ENCODE results near the gene PILRB.
"Not testable (repeated sequence)": the region's sequence is repeated elsewhere in the genome, so short reads cannot be mapped to it uniquely, and the experiment has no call there.

Gene PILRB

DNA sequence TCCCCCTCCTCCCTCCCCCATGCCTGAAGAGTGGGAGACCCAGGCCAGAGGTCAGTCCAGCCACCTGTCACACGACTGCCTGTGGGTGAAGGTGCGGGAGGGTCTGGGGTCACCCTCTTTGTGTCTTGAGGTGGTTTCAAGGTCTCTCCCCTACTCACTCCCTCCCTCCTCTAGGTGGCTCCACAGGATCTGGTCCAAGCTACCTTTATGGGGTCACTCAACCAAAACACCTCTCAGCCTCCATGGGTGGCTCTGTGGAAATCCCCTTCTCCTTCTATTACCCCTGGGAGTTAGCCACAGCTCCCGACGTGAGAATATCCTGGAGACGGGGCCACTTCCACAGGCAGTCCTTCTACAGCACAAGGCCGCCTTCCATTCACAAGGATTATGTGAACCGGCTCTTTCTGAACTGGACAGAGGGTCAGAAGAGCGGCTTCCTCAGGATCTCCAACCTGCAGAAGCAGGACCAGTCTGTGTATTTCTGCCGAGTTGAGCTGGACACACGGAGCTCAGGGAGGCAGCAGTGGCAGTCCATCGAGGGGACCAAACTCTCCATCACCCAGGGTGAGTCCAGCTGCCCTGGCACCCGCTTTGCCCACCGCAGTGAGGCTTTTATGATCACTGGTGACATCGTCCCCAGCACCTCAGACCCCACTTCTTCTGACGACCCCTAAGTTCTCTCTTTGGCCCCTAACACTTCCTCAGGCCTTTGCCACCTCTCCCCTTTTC, 16.1 kb downstream of the PILRB start:
- FAIRE-seq; DNase-seq (ENCODE audit: low spot score): not testable (repeated sequence)

DNA sequence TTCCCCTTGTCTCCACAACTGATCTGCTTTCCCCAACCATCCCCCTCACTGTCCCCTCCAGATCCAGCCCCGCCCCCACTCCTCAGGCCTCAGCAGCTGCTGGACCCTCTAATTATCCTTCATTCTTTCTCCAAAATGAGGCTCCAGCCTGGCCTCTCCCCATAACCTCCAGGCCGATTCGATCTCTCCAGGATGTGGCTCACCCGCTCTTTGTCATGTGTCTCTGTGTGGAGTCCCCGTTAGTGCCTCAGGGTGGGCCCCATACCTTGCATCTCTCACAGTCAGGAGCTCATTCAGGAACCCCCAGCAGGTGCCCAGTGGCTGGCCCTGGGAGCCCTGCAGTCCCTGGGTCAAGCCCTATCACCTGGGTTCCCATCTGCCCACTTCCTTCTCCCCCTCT, 16.7 kb downstream of the PILRB start:
- FAIRE-seq (no peak), DNase-seq (ENCODE audit: low spot score) (no peak)

DNA sequence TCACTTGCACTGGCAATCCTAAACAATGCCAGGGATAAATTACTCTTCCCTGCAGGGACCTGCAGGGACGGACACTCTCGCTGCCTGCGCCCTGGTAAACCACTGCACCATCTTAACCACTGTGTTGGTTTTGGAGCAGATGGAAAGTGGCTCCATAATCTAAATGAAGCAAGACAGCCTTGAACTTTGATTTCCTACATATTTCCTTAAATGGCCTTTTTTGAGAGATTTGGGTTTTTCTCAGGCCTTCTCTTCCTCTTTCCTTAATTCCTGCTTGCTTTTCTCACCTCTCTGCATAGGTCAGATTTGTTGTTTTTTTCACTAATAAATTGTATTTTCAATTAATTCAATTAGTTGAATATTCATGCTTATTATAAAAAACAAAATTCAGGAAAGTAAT, 18.1 kb downstream of the PILRB start:
- FAIRE-seq = no peak
- no peak for DNase-seq (ENCODE audit: low spot score)

DNA sequence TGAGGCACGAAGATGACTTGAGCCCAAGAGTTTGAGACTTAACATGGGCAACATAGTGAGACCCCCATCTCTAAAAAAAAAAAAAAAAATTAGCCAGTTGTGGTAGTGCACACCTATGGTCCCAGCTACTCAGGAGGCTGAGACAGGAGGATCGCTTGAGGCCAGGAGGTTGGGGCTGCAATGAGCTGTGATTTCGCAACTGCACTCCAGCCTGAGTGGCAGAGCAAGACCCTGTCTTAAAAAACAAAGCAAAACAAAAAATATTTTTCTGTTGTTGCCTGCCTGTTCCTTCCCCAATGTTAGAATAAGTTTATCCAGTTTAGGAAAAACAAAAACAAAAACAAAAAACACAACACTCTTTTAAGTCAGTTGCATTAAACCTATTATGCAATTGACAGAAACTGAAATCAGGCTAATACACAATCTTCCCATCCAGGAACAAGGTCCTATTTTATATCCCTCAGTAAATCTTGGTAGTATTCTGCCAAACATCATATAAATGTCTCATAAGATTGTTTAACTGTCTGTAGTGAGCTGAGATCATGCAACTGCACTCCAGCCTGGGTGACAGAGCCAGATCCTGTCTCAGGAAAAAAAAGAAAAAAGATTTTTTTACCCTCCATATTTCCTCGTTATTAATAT, 20.3 kb downstream of the PILRB start:
- no peak for FAIRE-seq

DNA sequence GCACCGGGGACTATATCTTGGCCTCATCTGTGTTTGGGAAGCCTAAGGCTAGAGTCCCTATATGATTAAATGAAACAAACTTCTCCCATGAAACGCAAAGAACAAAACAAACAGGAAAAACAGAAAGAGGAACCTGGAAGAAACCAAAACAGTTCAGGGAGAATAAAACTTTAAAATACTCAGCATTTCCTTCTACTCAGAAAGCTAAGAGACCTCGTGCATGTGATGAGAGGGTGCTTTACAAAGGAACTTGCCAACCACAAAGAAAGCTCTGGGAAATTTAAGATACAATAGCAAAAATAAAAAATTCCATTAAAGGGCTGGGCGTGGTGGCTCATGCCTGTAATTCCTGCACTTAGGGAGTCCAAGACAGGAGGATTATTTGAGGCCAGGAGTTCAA, 22.3 kb downstream of the PILRB start:
- FAIRE-seq (no peak), DNase-seq (ENCODE audit: low spot score) (no peak)

More for the DNA sequence above, 20.3 kb downstream of the PILRB start:
- no peak for DNase-seq (ENCODE audit: low spot score)

DNA sequence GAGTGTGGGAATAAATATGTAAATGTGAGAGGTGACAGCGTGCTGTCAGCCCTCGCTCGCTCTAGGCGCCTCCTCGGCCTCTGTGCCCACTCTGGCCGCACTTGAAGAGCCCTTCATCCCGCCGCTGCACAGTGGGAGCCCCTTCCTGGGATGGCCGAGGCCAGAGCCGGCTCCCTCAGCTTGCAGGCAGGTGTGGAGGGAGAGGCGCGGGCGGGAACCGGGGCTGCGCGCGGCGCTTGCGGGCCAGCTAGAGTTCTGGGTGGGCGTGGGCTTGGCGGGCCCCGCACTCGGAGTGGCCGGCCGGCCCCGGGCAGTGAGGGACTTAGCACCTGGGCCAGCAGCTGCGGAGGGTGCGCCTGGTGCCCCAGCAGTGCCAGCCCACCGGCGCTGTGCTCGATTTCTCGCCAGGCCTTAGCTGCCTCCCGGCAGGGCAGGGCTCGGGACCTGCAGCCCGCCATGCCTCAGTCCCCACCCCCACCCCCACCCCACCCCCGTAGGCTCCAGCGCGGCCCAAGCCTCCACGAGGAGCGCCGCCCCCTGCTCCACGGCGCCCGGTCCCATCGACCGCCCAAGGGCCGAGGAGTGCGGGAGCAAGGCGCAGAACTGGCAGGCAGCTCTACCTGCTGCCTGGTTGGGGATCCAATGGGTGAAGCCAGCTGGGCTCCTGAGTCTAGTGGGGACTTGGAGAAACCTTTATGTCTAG, 23.8 kb downstream of the PILRB start:
- FAIRE-seq; DNase-seq (ENCODE audit: low spot score): not testable (repeated sequence)

DNA sequence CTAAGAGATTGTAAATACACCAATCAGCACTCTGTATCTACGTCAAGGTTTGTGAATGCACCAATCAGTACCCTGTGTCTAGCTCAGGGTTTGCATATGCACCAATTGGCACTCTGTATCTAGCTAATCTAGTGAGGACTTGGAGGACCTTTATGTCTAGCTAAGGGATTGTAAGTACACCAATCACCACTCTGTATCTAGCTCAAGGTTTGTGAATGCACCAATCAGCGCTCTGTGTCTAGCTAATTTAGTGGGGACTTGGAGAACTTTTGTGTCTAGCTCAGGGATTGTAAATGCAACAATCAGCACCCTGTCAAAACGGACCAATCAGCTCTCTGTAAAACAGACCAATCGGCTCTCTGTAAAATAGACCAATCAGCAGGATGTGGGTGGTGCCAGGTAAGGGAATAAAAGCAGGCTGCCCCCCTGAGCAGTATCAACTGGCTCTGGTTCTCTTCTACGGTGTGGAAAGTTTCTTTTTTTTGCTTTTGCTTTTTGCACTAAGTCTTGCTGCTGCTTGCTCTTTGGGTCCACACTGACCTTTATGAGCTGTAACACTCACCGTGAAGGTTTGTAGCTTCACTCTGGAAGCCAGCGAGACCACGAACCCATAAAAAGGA, 24.4 kb downstream of the PILRB start:
- DNase-seq (ENCODE audit: low spot score); FAIRE-seq: not testable (repeated sequence)

DNA sequence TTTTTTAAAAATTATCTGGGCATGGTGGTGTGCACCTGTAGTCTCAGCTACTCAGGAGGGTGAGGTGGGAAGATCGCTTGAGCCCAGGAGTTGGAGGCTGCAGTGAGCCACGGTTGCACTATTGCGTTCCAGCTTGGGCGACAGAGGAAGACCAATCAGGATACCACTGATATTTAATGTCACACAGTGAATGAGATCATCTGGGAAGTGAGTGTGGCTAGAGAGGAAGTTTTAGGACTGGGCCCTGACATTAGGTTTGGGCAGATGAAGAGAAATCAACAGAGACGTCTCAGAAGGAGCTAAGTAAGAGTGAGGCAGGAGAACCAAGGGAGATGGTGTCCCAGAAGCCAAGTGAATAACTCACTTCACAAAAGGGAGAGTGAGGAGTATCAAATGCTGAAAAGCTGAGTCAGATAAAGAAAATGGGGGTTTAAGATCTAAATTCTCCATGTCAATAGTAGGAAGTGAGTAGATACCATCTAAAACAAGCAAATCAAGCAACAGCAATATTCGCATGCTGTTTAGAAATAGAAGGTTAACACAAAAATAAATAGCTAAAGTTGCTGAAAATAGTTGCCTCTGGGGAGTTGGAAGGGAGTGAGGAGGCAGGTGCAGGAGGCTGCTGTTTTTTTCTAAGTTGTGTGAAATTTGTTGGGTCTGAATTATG, 26.8 kb downstream of the PILRB start:
- DNase-seq (ENCODE audit: low spot score) (no peak), FAIRE-seq (no peak)

DNA sequence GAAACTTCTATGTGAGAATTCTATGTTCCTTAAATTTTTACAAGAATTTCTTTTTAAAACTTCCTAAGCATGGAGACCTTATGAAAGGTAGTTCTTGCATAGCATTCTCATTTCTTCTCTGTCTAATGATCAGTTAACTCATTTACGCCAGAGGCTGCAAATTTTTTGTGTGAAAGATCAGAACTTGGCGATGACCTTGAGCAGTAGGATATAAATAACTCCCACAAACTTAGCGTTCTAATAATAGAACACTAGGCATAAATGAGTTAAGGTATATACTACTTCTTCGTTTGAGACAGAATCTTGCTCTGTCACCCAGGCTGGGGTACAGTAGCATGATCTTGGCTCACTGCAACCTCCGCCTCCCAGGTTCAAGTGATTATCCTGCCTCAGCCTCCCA, 29.0 kb downstream of the PILRB start:
- FAIRE-seq = no peak
- no peak for DNase-seq (ENCODE audit: low spot score)

DNA sequence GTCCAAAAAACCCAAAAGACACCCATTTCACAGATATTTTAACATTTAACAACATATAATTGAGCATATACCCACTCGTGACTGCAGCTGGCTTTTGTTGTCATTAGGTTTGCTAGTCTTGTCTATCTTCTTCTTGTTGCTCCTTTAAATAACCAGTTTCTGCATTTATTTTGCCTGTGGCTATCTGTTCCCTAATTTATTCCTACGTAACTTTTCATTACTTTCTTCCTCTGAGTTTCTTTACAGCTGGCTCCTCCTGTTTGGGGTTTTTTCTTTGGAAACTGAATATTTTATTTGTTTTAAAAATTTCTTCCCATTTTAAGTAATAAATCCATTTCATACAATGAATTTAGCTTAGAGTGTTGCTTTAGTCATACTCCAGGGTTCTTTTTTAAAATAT, 29.8 kb downstream of the PILRB start:
- no peak for FAIRE-seq
- DNase-seq (ENCODE audit: low spot score) = no peak

DNA sequence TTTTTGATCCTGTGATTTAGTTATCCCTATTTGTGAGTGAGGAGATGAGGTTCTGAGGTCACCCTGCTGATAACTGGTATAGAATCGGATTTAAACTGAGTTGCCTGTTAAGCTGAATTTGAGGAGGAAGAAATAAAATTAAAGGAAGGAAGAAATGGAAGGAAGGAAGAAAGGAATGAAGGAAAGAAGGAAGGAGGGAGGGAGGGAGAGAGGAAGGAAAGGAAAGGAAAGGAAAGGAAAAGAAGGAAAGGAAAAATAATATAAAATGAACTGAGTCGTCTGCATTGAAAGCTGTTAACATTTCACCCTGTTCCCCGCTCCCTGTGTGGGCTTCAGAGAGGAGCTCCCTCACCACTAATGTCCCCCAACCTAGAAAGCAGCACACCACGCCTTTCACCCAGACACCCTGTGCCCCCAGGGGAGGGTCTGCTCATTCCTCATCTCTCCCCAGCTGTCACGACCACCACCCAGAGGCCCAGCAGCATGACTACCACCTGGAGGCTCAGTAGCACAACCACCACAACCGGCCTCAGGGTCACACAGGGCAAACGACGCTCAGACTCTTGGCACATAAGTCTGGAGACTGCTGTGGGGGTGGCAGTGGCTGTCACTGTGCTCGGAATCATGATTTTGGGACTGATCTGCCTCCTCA, 31.6 kb downstream of the PILRB start:
- DNase-seq (ENCODE audit: low spot score) = no peak
- FAIRE-seq = no peak

DNA sequence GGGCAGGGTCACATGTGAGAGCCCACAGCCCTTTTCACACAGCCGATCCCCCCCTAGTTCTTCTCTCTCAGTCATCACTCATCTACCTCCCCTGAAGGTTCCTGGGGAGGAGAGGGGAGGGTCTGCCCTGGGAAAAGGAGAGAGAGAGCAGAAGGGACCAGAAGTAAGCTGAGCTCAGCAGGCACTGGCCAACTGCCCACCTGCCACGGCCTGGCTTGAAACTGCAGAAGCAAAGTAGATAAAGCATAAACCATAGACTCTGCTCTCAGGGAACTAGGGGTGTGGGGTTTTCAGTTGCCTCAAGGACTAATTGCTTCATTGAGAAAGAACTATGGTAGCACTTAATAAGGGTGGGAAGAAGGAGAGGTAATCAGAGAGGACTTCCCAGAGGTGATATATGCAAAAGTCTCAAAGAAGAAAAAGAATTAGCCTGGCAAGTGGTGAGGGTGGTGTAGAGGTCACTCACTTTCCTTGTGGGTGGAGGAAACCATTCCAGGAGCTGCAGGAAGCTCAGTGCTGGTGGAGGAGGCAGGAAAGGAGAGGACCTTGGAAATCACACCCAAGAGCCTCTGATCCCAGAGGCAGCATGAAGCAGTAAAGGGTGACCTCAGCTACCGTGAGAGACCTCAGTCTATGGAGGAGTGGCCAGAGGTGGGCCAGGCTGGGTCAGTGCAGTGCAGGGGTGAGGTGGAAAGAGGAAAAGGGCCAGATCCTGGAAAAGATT, 32.5 kb downstream of the PILRB start:
- DNase-seq (ENCODE audit: low spot score) (no peak), FAIRE-seq (no peak)

DNA sequence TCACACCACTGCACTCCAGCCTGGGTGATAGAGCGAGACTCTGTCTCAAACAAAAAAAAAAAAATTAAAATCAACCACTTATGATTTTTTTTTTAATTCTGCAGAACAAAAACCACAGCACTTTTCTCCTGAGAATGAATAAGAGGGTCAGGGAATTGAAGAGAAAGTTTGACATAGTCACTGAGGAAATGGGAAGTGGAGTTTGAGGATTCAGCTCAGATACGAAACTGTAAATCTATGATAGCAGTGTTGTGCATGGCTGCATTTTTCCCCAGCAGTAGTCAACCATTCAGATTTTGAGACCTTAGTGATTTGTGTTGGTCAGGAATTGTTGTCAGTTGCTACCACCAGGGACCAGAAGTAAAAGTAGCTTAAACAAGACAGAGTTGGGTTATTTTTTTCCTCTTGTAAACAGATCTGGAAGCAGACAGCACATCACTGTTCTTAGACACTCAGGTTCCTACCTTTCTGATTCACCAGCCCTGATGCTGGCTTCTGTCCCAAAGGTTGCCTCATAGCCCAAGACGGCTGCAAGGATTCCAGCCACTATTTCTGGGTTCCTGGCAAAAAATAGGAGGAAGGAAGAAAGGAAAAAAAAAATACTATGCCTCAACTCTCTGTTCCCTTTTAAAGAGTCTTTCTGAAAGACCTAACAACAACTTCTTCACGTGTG, 35.5 kb downstream of the PILRB start:
- FAIRE-seq = peak; percentile 9
- DNase-seq (ENCODE audit: low spot score) = no peak

DNA sequence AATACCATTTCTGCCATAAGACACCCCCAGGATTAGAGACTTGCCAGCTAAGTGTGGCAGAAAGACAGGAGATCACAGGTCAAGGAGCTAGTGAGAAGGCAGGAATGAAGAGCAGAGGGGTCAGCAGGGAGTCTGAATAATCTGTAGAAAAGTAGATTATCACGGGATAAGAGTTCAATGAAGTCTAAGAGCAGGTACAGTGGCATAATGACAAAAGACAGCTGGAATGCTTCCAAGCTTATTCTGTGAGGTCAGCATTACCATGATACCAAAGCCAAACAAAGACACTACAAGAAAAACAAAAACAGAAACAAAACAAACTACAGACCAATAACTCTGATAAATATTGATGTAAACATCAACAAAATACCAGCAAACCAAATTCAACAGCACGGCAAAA, 36.2 kb downstream of the PILRB start:
- FAIRE-seq (no peak), DNase-seq (ENCODE audit: low spot score) (no peak)

DNA sequence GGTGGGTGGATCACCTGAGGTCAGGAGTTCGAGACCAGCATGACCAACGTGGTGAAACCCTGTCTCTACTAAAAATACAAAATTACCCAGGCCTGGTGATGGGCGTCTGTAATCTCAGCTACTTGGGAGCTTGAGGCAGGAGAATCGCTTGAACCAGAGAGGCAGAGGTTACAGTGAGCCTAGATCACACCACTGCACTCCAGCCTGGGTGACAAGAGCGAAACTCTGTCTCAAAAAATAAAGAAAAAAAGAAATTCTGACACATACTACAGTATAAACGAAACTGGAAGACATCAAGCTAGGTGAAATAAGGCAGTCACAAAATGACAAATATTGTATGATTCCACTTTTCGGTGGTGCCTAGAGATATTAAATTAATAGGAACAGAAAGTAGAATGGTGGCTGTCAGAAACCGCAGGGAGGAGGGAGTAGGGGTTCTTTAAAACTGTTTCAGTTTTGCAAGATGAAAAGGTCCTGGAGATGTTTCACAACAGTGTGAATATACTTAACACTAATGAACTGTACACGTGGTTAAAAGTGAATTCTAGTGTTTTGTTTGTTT, 38.6 kb downstream of the PILRB start:
- no peak for FAIRE-seq

DNA sequence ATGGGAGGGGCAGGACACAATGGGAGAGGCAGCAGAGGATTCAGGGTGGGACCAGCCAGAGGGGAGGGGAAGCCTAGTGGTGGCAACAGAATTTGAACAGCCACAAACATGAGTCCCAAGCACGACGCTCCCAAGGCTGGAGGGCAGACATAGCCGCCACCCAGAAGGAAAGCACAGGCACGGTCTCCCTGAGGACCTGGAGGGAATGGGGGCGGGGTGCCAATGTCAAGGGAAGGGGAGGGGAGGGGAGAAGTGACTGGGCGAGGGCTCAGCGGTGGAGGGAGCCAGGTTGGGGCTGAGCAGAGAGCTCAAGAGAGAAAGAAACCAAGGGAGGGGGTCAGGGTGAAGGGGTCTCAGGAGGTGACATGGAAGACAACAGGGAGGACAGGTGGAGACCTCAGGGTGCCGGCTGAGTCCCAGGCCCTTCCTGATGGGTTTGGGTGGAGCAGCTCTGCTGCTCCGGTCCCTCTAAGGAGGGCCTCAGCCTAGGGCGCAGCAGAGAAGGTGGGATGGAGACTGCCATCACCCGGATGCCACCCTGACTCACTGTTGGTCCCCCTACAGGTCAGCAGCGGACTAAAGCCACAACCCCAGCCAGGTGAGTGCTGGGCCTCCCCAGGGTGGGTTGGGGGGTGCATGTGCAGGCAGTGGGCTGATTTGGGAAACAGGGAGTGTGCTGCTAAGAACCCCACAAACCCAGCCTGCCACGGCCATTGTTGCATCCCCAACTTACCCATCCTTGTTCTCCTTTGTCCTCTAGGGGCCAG, 39.6 kb downstream of the PILRB start:
- DNase-seq (ENCODE audit: low spot score) (no peak), FAIRE-seq (no peak)

More for the DNA sequence above, 38.6 kb downstream of the PILRB start:
- no peak for DNase-seq (ENCODE audit: low spot score)

DNA sequence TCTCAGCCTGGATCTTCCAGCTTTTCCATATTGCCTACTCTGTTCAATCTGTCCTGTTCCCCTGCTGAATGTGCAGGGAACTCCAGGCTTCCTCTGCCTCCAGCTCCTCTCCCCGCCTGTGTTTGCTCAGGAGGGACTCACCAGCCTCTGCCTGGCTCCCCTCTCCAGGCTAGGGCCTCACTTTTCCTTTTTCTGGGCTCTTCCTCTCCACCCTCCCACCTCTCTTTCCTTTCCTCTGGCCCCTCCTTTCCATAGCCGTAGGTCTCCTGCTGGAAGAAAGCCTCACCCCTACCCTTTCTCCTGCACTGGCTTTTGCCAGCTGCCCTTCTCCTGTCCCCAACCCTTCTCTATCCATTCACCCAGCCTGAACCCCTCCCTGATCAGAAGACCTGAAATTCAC, 40.3 kb downstream of the PILRB start:
- FAIRE-seq = no peak
- no peak for DNase-seq (ENCODE audit: low spot score)

DNA sequence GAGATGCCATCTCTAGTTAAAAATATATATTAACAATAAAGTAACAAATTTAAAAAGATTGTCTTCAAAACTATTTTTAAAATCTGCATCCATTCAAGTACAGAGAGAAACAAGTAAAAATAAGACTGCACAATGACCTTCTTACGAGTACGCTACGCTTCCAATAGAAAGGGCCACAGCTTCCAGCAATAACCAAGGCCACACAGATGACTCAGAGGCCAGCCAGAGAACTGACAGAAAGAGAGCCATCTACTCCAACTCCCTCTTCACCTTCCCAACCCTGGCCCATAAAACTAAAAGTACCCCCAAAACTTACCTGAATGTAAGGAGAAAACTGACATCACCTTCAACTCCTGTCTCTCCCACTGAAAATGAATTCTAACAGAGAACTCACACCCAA, 42.1 kb downstream of the PILRB start:
- DNase-seq (ENCODE audit: low spot score) = no peak
- no peak for FAIRE-seq

DNA sequence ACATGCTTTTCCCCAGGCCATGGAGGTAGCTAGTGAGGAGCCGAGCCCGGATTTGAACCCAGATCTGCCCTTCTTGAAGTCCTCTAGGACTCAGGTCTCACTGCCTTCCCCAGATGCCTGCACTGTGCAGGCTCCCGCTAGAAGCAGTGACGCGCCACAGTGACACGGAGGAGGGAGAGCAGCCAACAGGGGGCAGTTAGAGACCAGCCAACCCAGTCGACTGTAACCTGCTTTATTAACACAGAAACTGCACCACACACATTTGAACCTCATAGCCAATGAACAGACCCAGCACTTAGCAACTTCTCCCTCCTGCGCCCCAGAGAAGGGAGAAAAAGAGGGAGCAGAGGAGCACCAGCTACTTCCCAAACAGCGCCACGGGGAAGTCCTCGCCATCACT, 42.7 kb downstream of the PILRB start:
- no peak for FAIRE-seq
- DNase-seq (ENCODE audit: low spot score) = no peak
